T-helper 9 cell (primary cell): ENCODE measurements around the gene ZNF718.
"Not testable (repeated sequence)": the region's sequence is repeated elsewhere in the genome, so short reads cannot be mapped to it uniquely, and the experiment has no call there.

Experiments
- DNase-seq: peaks from one replicate; pipeline ENCODE4 v3.0.0-alpha.2; 2020

ZNF718 gene

DNA sequence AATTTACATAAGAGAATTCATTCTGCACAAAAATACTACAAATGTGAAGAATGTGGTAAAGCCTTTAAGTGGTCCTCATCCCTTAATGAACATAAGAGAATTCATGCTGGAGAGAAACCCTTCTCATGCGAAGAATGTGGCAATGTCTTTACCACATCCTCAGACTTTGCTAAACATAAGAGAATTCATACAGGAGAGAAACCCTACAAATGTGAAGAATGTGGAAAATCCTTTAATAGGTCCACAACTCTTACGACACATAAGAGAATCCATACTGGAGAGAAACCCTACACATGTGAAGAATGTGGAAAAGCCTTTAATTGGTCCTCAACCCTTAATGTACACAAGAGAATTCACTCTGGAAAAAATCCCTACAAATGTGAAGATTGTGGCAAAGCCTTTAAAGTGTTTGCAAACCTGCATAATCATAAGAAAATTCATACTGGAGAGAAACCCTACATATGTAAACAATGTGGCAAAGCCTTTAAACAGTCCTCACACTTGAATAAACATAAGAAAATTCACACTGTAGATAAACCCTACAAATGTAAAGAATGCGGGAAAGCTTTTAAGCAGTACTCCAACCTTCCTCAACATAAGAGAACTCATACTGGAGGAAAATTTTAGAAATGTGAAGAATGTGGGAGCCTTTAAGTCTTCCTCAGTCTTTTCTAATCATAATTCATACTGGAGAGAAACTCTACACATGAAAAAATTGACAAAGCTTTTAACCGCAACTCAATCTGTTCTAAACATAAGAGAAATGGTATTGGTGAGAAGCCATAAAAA, 37.4 kb downstream of the ZNF718 start:
- DNase-seq: no peak

DNA sequence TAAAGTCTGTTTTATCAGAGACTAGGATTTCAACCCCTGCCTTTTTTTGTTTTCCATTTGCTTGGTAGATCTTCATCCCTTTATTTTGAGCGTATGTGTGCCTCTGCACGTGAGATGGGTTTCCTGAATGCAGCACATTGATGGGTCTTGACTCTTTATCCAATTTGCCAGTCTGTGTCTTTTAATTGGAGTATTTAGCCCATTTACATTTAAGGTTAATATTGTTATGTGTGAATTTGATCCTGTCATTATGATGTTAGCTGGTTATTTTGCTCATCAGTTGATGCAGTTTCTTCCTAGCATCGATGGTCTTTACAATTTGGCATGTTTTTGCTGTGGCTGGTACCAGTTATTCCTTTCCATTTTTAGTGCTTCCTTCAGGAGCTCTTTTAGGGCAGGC, 45.3 kb downstream of the ZNF718 start:
- not testable (repeated sequence) for DNase-seq

DNA sequence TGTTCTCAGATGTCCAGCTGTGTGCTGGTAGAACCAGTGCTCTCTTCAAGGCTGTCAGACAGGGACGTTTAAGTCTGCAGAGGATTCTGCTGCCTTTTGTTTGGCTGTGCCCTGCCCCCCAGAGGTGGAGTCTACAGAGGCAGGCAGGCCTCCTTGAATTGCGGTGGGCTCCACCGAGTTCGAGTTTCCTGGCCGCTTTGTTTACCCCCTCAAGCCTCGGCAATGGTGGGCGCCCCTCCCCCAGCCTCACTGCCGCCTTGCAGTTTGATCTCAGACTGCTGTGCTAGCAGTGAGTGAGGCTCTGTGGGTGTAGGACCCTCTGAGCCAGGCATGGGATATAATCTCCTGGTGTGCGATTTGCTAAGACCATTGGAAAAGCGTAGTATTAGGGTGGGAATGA, 47.0 kb downstream of the ZNF718 start:
- not testable (repeated sequence) for DNase-seq

DNA sequence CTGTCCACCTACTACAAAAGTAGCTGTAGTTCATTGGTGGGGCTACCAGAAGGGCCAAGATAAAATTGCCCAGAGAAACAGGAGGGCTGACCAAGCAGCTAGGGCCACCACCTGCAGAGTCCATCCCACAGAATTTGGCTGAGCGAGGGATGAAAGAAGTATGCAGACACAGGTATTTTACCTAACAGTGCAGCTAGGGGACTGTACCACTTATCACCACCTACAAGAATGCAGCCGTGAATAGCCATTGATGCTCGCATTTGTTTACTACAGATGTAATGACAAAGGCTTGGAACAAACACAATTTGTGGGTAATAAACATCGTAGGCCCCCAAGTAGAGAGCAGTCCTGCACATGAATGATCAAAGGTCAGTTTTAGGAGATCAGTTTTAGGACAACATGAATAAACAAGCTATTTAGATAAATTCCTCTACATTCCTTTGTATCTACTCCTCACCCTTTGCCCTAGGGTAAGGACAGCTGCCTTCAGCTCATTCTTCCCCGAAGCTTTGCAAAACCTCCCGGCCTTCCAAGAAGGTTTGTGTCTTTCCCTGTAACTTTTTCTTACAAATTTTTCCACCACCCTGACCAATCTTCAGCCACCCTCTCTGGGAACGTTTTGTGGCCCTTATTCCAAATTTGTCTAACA, 49.5 kb downstream of the ZNF718 start:
- no peak for DNase-seq

DNA sequence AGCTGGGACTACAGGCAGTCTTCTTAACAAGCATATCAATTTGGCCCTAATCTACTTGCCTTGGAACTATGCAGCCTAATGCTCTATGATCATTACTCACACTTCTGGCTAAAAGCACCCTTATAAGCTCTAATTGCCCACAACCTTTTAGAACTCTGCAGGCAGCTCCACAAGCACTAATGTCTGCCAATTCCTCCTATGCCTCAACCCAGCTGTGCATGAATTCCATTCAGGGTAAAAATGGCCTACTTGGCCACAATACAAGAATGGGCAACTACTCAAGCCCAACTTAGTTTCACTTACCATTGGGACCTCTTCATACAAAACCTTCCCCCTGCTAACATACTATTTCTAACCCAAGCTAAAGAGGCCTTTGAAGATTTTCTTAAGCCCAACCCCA, 51.7 kb downstream of the ZNF718 start:
- DNase-seq: no peak

DNA sequence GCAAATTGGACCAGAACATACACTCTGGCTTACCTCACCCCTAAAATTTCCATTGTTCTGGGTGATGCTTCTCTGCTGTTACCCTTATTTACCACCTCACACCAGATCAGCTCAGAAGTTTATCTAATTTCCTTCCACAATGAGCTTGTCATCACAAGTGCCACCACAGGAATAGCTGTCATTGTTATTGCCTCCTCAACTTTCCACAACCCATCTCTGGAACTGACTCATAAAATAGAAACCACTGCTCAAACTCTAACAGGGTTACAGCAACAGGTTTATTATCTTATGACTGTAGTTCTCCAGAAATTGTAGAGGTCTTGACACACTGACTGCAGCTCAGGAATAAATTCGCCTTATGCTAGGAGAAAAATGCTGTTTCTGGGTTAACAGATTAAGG, 52.7 kb downstream of the ZNF718 start:
- no peak for DNase-seq

DNA sequence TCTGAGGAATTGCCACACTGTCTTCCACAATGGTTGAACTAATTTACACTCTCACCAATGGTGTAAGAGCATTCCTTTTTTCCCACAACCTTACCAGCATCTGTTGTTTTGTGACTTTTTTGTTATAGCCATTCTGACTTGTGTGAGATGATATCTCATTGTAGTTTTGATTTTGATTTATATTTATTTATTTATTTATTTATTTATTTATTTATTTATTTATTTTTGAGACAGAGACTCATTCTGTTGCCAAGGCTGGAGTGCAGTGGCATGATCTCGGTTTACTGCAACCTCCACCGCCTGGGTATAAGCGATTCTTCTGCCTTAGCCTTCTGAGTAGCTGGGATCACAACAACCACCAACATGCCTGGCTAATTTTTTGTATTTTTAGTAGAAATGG, 57.9 kb downstream of the ZNF718 start:
- not testable (repeated sequence) for DNase-seq

DNA sequence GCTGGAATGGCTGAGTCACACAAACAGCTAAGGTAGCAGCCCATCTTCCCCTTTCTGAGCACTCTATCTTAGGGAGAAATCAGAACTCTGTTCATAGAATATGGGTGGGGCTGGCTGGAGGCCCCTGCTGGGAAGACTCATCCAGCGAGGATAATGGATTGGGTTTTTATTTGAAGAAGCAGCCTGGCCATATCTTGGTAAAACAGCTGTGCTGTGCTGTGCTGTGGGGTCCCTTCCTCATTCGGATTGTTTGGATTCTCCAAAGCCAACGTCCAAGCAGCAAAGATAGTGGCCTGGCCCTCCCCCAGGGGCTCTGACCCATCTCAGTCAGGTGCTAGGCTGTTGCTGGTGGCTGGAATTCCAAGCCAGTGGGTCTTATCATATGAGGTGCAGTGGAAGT, 63.8 kb downstream of the ZNF718 start:
- no peak for DNase-seq

DNA sequence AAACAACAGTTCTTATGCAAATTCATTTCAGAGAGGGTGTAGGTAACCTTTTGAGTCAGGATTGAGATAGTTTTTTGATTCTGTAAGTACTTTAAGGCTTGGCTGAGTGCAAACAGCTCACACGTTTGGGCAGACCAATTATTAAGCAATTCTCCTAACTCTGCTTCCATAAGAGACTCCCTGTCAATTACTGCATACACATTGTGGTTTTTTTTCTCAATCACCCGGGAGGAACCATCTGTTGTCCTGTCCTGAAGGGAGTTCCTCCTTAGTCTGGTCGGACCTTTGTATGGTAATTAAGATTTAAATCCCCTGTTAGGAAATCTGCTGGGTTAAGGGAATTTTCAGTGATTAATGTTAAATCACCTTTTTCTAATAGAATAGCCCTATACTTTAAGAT, 70.9 kb downstream of the ZNF718 start:
- not testable (repeated sequence) for DNase-seq

DNA sequence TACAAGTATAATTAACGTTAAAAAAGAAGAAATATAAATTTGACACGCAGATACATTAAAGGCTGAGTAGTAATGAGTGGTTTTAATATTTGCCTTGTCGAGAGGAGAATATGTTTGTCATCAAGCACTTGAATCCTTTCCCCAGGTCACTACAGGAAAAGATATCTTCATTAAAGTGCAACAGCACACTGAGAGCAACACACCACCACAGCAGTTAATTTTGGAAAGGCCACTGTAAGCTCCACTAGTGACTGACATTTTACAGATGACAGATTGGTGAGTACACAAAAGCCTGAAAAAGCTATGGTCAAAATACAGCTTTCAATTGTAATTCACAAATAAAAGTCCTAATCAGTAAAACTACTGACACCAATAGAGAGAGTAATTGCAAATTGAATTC, 76.6 kb downstream of the ZNF718 start:
- no peak for DNase-seq

DNA sequence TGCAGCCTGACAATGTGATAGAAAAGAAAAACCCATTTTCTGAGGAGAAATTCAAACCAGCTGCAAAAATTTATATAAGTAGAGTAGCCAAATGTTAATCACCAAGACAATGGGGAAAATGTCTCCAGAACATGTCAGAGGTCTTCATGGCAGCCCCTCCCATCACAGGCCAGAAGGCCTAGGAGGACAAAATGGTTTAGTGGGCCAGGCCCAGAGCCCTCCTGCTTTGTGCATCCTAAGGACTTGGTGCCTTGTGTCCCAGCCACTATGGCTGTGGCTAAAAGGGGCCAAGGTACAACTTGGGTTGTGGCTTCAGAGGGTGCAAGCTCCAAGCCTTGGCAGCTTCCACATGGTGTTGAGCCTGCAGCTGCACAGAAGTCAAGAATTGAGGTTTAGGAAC, 78.5 kb downstream of the ZNF718 start:
- not testable (repeated sequence) for DNase-seq

DNA sequence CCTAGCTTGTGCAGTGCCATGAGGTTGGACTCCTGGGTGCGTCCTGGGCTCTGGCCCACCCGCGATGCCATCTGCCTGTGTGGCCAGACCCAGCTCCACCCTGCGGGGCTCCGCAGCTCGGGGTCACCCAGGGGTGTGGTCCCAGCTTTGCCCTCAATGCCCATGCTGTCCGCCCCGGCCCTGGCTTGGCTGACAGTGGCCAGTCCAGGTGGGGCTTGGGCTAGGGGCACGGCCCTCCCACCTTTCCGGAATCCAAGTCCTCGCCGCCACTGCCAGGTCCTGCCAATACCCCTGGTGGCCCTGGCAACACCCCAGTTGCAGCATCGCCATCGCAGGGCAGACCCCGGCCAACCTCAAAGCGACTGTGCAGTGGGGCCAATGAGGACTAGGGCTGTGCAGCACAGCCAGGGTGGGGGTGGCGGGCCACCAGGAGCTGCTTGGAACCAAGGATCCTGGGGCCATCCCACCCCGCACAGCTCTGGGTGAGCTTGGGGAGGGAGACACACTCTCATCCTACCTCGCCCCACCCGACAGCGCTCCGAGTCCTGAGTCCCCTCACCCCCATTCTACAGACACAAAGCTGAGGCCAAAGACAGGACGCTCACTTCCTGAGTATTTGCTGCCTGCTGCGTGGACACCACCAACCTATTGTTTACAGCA, 80.9 kb downstream of the ZNF718 start:
- DNase-seq: no peak

DNA sequence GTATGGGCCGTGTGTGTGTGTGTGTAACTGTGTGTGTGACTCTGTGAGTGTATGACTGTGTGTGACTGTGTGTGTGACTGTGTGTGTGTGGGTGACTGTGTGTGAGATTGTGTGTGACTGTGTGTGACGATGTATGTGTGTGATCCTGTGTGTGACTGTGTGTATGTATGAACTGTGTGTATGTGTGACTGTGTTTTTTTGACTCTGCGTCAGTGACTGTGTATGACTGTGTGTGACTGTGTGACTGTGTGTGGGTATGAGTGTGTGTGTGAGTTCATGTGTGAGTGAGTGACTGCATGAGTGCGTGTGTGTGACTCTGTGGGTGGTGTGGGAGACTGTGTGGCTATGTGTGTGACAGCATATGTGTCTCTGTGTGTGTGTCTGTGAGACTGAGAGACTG, 81.8 kb downstream of the ZNF718 start:
- DNase-seq: no peak

DNA sequence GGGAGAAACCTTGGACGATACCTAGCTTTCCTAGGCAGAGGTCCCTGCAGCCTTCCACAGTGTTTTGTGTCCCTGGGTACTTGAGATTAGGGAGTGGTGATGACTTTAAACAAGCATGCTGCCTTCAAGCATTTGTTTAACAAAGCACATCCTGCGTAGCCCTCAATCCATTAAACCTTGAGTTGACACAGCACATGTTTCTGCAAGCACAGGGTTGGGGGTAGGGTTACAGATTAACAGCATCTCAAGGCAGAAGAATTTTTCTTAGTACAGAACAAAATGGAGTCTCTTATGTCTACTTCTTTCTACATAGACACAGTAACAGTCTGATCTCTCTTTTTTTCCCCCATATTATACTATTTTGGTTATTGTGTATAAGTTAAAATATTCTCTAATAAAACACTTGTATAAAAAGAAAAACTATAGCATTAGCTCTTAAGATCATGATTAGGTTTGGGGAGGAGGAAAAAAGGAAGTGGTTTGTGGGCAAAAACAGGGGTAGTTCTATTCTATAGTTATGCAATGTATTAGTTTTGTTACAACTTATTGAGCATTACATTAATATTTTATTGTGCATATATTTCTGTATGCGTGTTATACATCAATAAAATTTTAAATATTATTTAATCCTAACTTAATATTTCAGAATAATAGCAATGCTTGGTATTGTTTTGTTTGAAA, 84.3 kb downstream of the ZNF718 start:
- DNase-seq: not testable (repeated sequence)

DNA sequence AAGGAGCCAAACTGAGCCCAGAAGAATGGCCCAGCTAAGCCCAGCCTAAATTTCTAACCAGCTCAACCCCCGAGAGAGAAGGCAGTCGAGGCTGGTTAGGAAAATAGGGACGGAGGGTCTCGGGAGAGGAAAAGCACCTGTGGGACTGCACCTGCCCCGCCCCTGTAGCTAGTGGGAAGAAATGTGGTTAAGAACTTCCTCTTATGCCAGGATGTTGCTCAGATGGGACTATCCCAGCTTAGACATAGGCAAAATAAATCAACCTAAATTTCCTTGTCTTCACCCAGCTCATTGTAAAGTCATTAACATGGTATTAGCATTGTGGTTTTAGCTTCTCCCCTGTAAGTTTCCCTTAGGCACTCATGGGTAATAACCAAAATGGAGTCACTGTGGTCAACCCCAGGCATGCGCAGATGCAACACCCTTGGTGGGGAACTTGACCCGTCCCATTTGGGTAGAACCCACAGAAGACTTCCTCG, 86.8 kb downstream of the ZNF718 start:
- no peak for DNase-seq

DNA sequence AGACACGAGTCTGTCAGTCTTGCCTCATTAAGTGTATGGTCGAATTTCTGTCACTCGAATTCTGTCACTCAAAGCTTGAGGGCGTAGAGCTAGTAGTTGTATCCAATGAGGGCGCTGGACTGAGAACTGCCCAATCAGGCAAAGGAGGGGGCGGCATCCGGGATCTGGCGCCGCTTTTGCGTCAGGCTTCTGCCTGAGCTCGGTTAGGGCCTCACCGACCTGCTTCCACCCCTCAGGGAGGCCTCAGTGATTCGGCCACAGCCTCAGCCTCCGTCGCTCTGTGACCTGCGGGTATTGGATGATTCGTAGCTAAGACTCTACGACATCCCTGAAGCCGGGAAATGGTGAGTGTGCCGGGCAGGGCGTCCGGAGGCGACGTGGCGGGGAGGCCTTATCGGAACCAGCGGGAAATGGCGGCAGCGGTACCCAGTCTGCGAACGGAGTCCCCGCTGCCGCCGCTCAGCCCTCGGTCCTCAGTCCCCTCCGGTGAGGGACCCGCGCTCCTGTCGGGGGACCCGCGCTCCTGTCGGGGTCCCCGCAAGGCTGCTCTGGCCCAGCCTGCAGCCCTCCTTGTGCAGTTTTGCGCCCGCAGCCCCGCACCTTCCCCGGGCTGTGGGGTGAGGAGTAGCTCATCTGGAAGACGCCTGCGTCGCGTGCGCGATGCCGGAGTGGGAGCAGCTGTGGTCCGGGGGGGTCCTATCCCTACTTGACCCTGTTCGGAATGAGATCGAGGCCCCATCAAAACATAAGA, 88.3 kb downstream of the ZNF718 start:
- DNase-seq: no peak

DNA sequence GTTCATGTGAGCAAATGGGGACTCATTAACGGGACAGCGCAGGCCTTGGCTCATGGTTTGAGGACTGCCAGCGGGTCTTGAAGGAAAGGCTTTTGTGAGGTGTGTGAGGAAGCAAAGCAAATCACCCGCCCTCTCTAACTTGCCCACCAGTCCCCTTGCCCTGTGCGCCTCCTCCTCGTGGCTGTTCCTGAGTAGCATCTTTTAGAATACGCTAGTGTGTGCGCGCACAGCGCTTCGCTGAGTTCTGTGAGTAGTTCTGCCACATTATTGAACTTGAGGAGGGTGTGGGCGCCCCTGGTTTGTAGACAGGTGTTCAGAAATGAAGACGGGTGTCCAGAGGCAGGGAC, 88.9 kb downstream of the ZNF718 start:
- not testable (repeated sequence) for DNase-seq
